A549 (cell line): ENCODE data around the gene MAP3K14. TPM values are rescaled to one million over a fixed set of nuclear protein-coding genes. Genes with fewer than 3 reads are reported as not detected.
A peak's percentile ranks its signal among the peaks of the same experiment; 100 is the strongest.

Experiments
- ATAC-seq, 2 experiments: fragments of 200-7000 bp in 1 of 2; fragments of >200 bp in 1 of 2; cut with Nextera tagmentation in 1 of 2; cut with Tn5 transposase in 1 of 2; 3 replicates each; pipeline versions ENCODE4 v1.8.0 to v1.9.1; 2018 to 2020; ENCODE audit warnings: mild to moderate bottlenecking in 1 of 2, moderate library complexity in 1 of 2
- CTCF ChIA-PET: fragments of 300-600 bp; sonication (Branson Sonifier 250); formaldehyde crosslinking; extraction: SDS; loops from one replicate; lab custom pipeline; 2021; ENCODE audit warnings: antibody characterized with exemption, inconsistent platforms; lab: Yijun Ruan, JAX
- POLR2A ChIA-PET: fragments of 350-600 bp; formaldehyde crosslinking; extraction: SDS; loops from one replicate; lab custom pipeline; 2021; ENCODE audit warnings: antibody characterized with exemption, inconsistent platforms; lab: Yijun Ruan, JAX
- DNase-seq, 2 experiments: peaks; one replicate each; pipeline versions ENCODE4 v3.0.0 to v3.0.0-alpha.2; 2011 to 2016; ENCODE audit warnings: low read depth in 1 of 2, low spot score in 1 of 2
- FAIRE-seq: peaks from 2 replicates; lab custom pipeline; 2011; peaks lifted over from hg19 to GRCh38; lab: Jason Lieb, UNC
- H3K27ac ChIP-seq, 2 experiments: fragments of >200 bp; sonication (Bioruptor Twin); formaldehyde crosslinking; 3 replicates each; pipeline ENCODE4 v1.5.1; 2016 to 2017
- H3K4me1 ChIP-seq: fragments of >200 bp; sonication (Bioruptor Twin); formaldehyde crosslinking; 3 replicates; pipeline ENCODE4 v1.6.1; 2016
- H3K4me2 ChIP-seq: fragments of >200 bp; sonication (Bioruptor Twin); formaldehyde crosslinking; 3 replicates; pipeline ENCODE4 v1.6.1; 2016
- H3K4me3 ChIP-seq: fragments of >200 bp; sonication (Bioruptor Twin); formaldehyde crosslinking; 3 replicates; pipeline ENCODE4 v1.5.1; 2016
- H3K9me3 ChIP-seq: fragments of >200 bp; sonication (Bioruptor Twin); formaldehyde crosslinking; 3 replicates; pipeline ENCODE4 v1.6.1; 2016
- CBX2 ChIP-seq: fragments of 200-600 bp; sonication (generic); IDR thresholded peaks from 2 replicates; pipeline ENCODE4 v1.6.1; 2016; ENCODE audit warnings: low read depth, mild to moderate bottlenecking, borderline replicate concordance
- CEBPB ChIP-seq, 2 experiments: fragments of >200 bp in 1 of 2; sonication (Bioruptor Twin) in 1 of 2; formaldehyde crosslinking in 1 of 2; IDR thresholded peaks; 2 replicates each; pipeline ENCODE4 v1.6.1; 2012 to 2016
- CHD2 ChIP-seq: fragments of 150-350 bp; IDR thresholded peaks from 2 replicates; pipeline ENCODE4 v1.6.1; 2014; ENCODE audit warnings: low read length; ENCODE audit not compliant: partially characterized antibody
- CHD4 ChIP-seq: fragments of 200-600 bp; sonication (generic); IDR thresholded peaks from 2 replicates; pipeline ENCODE4 v1.6.1; 2016; ENCODE audit warnings: antibody characterized with exemption, mild to moderate bottlenecking, borderline replicate concordance
- EHF ChIP-seq: fragments of 250-450 bp; sonication (Bioruptor Pico); IDR thresholded peaks from 2 replicates; pipeline ENCODE4 v1.5.0; 2020; ENCODE audit warnings: mild to moderate bottlenecking
- EHMT2 ChIP-seq: fragments of 200-600 bp; sonication (generic); IDR thresholded peaks from 2 replicates; pipeline ENCODE4 v1.6.1; 2016; ENCODE audit warnings: antibody characterized with exemption, low read depth, mild to moderate bottlenecking, moderate library complexity
- EP300 ChIP-seq, 2 experiments: fragments of >200 bp; sonication (Bioruptor Twin); formaldehyde crosslinking; IDR thresholded peaks; 2 replicates in 1 of 2; 3 replicates in 1 of 2; pipeline ENCODE4 v1.6.1; 2016 to 2017
- FOSL2 ChIP-seq, 2 experiments: fragments of 450-650 bp in 1 of 2; fragments of >200 bp in 1 of 2; sonication (Bioruptor Twin) in 1 of 2; formaldehyde crosslinking; IDR thresholded peaks; 2 replicates each; pipeline versions ENCODE4 v1.5.0 to v1.6.1; 2016 to 2020; ENCODE audit warnings: mild to moderate bottlenecking in 1 of 2, moderate library complexity in 1 of 2
- GATA3 ChIP-seq: IDR thresholded peaks from 2 replicates; pipeline ENCODE4 v1.6.1; 2012; ENCODE audit warnings: borderline replicate concordance
- HOXB13 ChIP-seq: fragments of 250-450 bp; sonication (Bioruptor Pico); IDR thresholded peaks from 2 replicates; pipeline ENCODE4 v1.5.0; 2020; ENCODE audit warnings: low read depth, mild to moderate bottlenecking, moderate library complexity
- JUNB ChIP-seq: fragments of >200 bp; sonication (Bioruptor Twin); formaldehyde crosslinking; IDR thresholded peaks from 2 replicates; pipeline ENCODE4 v1.6.1; 2016
- KDM1A ChIP-seq: fragments of 200-600 bp; sonication (generic); IDR thresholded peaks from 2 replicates; pipeline ENCODE4 v1.6.1; 2016; ENCODE audit warnings: low read depth, mild to moderate bottlenecking
- NPAS2 ChIP-seq: fragments of 250-450 bp; sonication (Bioruptor Pico); IDR thresholded peaks from 2 replicates; pipeline ENCODE4 v1.8.0; 2022; ENCODE audit warnings: mild to moderate bottlenecking, moderate library complexity, borderline replicate concordance
- POLR2A ChIP-seq: IDR thresholded peaks from 2 replicates; pipeline ENCODE4 v1.6.1; 2012; ENCODE audit warnings: mild to moderate bottlenecking, low read length
- RFX5 ChIP-seq: fragments of 450-650 bp; IDR thresholded peaks from 2 replicates; pipeline ENCODE4 v1.7.1; 2014; ENCODE audit warnings: antibody characterized with exemption, mild to moderate bottlenecking, moderate library complexity
- SMC3 ChIP-seq: fragments of >200 bp; sonication (Bioruptor Twin); formaldehyde crosslinking; IDR thresholded peaks from 3 replicates; pipeline ENCODE4 v1.6.1; 2018; ENCODE audit warnings: inconsistent platforms
- ZC3H11A ChIP-seq: fragments of 450-650 bp; IDR thresholded peaks from 2 replicates; pipeline ENCODE4 v1.6.1; 2014; ENCODE audit warnings: antibody characterized with exemption, mild to moderate bottlenecking
- WGBS: methylation state at CpG from one replicate; pipeline ENCODE4 v1.1.6; 2017; ENCODE audit errors: missing lambda C conversion rate; 5-methylcytosine and 5-hydroxymethylcytosine counted together
- polyA plus RNA-seq, 4 experiments: library from polyadenylated mRNA; depleted of rRNA in 3 of 4; stranded (reverse); fragments of >200 nt; fragmentation: RNase III in 1 of 4; extraction: RNeasy Plus Mini Kit Qiagen cat#74134 plus additional on column Dnase treatment in 1 of 4; gene quantifications; 2 replicates in 3 of 4; 3 replicates in 1 of 4; pipeline ENCODE4 v1.2.3, GENCODE V29; 2011 to 2017
- TF ChIP-seq, protein P1 (sequence below): fragments of >200 bp; sonication (Bioruptor Twin); formaldehyde crosslinking; IDR thresholded peaks from 2 replicates; pipeline ENCODE4 v1.6.1; 2016
- TF ChIP-seq, protein P2 (sequence below): fragments of 250-450 bp; sonication (Bioruptor Pico); IDR thresholded peaks from 2 replicates; pipeline ENCODE4 v1.5.0; 2020; ENCODE audit warnings: low read depth, mild to moderate bottlenecking, moderate library complexity
- TF ChIP-seq, protein P3 (sequence below): fragments of >200 bp; sonication (Bioruptor Twin); formaldehyde crosslinking; IDR thresholded peaks from 3 replicates; pipeline ENCODE4 v1.6.1; 2016

The MAP3K14 gene
- polyA plus RNA-seq, 2 of the 4 experiments (the other 2 are of a cell fraction) = 9.1 to 34.5 TPM

DNA sequence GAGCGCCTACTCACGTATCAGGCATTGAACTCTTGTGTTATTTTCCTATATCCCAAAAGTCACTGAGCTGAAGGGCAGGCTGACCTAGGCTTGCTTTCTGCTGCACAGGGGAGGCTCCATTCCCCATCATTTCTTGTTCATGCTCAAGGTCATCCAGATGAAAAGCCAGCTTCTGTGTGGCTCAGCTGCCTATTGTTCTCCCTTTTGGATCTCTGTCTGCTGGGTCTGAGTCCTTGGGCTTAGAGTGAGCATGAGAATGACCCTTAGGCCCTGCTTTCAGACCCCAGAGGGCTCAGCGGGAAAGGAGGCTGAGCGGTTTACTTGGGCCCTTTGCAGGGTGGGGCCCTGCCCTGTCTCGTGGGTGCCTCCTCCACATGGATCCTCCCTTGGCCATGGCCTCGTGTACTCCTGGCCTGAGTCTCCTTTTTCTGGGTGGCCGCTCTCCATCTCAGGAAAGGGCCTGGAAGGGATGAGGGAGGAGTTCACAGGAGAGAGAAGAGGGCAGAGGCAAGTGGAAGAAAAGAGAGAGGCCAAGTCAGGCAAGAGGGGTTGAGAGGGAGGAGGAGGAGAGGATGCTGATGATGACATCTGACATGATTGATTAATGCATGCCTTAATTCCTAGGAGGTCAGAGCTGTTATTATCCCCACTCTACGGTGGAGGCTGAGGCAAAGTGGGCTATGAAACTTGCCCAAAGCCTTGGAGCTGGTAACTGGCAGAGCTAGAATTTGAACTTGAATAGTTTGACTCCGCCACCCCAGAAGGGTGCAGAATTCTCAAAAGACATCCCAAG lies 19.8 kb upstream of the MAP3K14 start:
- Histone ChIP-seq H3K27ac (peak overlapping the region in 1 of 2 experiments; percentile 35; a peak in 3 of 6 replicates), H3K4me1 (peaks cover 24% of the 10 kb centered on the region), H3K4me2 (no peak overlapping the region), H3K4me3 (no peak overlapping the region), H3K9me3 (no peaks in the 10 kb centered on the region)
- ATAC-seq (no peak), FAIRE-seq (no peak), DNase-seq (no peak)
- 90% methylated on average over 9 of the region's 9 CpGs for WGBS
- TF ChIP-seq CBX2 (no peak), CHD4 (no peak), GATA3 (no peak), JUNB (no peak), EHF (no peak), POLR2A (no peak), CHD2 (no peak), CEBPB (IDR thresholded peaks at IDR 0.05) (no peak), RFX5 (no peak), KDM1A (no peak), EHMT2 (no peak), EP300 (IDR thresholded peaks at IDR 0.05) (no peak), NPAS2 (CRISPR knock-in tag) (no peak), HOXB13 (CRISPR knock-in tag) (no peak), FOSL2 (IDR thresholded peaks at IDR 0.05) (no peak), FOSL2 (CRISPR knock-in tag; IDR thresholded peaks at IDR 0.05) (no peak), SMC3 (no peak)
- TF ChIP-seq, protein P1, sequence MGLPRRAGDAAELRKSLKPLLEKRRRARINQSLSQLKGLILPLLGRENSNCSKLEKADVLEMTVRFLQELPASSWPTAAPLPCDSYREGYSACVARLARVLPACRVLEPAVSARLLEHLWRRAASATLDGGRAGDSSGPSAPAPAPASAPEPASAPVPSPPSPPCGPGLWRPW = no peak
- TF ChIP-seq, protein P2, sequence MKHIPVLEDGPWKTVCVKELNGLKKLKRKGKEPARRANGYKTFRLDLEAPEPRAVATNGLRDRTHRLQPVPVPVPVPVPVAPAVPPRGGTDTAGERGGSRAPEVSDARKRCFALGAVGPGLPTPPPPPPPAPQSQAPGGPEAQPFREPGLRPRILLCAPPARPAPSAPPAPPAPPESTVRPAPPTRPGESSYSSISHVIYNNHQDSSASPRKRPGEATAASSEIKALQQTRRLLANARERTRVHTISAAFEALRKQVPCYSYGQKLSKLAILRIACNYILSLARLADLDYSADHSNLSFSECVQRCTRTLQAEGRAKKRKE (CRISPR knock-in tag) = no peak
- TF ChIP-seq, all 56 proteins: peak for 0
- ChIA-PET CTCF (interaction anchor here (0.6 to 39.8 kb wide), 8 partner anchors 9 to 118 kb away, joined by 3 to 640 read pairs (median 4); no protein-coding TSS in a partner anchor), POLR2A (interaction anchor here (1.4 kb wide), 1 partner anchor 20 kb away, joined by 3 read pairs; the partner anchor contains the start of gene MAP3K14)

DNA sequence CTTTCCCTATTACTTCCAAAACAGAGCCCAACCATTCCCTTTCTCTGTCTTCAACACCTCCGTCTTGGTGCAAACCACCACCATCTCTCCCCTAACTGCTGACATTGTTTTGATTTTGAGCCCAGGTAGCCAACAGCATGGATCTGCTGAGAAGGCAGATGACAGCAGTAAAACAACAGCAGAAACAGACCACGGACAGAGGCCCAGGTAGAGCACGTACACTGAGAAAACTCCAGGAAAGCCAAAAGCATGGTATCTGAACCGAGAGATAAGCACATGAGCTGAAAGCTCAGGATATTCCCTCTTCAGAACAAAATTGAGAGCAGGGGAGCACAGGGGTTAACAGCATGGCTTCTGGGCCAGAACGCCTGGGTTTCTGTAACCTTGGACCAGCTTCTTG lies 18.9 kb upstream of the MAP3K14 start:
- POLR2A ChIA-PET = interaction anchor here (1.4 kb wide), 1 partner anchor 19 kb away, joined by 3 read pairs; the partner anchor contains the start of gene MAP3K14
- Histone ChIP-seq H3K9me3 (no peaks in the 10 kb centered on the region), H3K4me1 (peaks cover 15% of the 10 kb centered on the region), H3K4me3 (no peak overlapping the region), H3K27ac (peak overlapping the region in 1 of 2 experiments; percentile 21; a peak in 1 of 6 replicates), H3K4me2 (no peak overlapping the region)
- no peak for DNase-seq
- ATAC-seq = no peak
- CTCF ChIA-PET = interaction anchor here (0.7 to 39.8 kb wide), 11 partner anchors 10 to 201 kb away, joined by 3 to 640 read pairs (median 3); partner anchors contain the start of gene ACBD4
- 94% methylated on average over 5 of the region's 5 CpGs for WGBS
- no peak for FAIRE-seq
- TF ChIP-seq, protein P3, sequence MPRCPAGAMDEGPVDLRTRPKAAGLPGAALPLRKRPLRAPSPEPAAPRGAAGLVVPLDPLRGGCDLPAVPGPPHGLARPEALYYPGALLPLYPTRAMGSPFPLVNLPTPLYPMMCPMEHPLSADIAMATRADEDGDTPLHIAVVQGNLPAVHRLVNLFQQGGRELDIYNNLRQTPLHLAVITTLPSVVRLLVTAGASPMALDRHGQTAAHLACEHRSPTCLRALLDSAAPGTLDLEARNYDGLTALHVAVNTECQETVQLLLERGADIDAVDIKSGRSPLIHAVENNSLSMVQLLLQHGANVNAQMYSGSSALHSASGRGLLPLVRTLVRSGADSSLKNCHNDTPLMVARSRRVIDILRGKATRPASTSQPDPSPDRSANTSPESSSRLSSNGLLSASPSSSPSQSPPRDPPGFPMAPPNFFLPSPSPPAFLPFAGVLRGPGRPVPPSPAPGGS = no peak
- no peak for TF ChIP-seq ZC3H11A
- no peak for TF ChIP-seq CBX2
- TF ChIP-seq, protein P1 = no peak
- no peak for TF ChIP-seq FOSL2 (IDR thresholded peaks at IDR 0.05)
- TF ChIP-seq FOSL2 (CRISPR knock-in tag; IDR thresholded peaks at IDR 0.05) = no peak
